Activated effector memory CD4-positive, alpha-beta T cell treated with anti-CD3 and anti-CD28 coated beads, Interleukin-2, amount 50 U/mL, for 16 hours (primary cell): ENCODE data around the gene PSMB7.

ENCODE experiments used
- DNase-seq: peaks from one replicate; pipeline ENCODE4 v3.0.0-alpha.2; 2020

Gene PSMB7

GRCh38 chr9:124377551-124378406, 37.5 kb downstream of the PSMB7 start:
- no peak for DNase-seq

GRCh38 chr9:124376329-124376728, 38.9 kb downstream of the PSMB7 start:
- no peak for DNase-seq

DNA sequence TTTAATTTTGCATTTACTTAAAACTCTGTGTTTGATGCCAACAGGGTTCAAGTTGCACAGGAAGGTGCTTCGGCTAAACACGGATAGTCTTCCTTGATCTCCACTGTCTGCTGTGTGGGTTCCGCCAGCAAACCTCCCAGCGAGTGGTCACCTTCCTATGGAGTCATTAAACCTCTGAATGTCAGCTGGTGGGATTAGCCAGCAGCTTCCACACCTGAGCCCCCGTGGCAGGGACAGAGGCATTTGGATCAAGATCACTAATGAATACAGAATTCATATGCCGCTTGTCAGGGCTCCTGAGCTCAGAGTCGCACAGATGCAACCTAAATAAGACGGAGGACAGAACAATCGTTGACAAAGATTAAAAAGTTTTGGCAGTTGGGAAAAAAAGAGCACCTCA, 39.5 kb downstream of the PSMB7 start:
- DNase-seq = no peak

- no peak for DNase-seq
Observed at GRCh38 chr9:124373851-124374250, 41.4 kb downstream of the PSMB7 start.

GRCh38 chr9:124373386-124373785, 41.9 kb downstream of the PSMB7 start:
- DNase-seq = no peak

DNA sequence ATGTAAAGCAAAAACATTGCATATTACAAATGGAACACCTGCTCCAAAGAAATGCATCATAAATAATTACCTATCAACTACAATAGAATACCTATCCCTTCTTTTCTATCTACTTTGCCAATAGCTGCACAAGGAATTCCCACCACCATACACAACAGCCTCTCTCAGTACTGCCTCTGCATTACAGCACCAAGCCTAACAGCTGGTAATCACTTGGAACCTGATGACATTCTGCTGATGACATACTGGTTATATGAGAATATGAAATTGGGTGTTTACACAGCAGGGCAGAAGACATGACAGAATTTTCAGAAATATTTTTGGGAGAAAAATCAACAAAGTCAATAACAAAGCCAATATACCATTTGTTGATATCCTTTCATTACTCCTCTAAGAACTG, 43.2 kb downstream of the PSMB7 start:
- no peak for DNase-seq

GRCh38 chr9:124370896-124371582, 44.2 kb downstream of the PSMB7 start:
- no peak for DNase-seq

GRCh38 chr9:124369231-124369797, 45.9 kb downstream of the PSMB7 start:
- no peak for DNase-seq

- no peak for DNase-seq
Observed at GRCh38 chr9:124368692-124369091, 46.5 kb downstream of the PSMB7 start.

GRCh38 chr9:124366476-124367220, 48.6 kb downstream of the PSMB7 start:
- DNase-seq = no peak

DNA sequence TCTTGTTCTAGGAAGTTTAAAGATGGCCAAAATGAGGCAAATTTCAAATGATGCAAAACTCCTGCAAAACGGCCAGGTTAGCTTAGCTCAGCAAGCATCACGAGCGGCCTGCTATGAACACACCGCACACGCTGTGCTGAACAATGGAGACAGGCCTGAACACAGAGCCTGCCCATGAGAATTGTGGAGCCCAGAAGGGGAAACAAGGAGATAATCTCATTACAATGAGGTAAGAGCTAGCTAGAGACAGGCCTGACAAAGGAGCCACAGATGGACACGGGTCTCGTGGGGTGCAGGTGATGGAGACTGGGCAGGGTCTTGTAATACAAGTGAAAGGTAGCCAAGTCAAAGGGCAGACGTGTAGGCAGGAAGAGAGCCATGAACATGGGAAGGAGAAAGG, 50.2 kb downstream of the PSMB7 start:
- no peak for DNase-seq

GRCh38 chr9:124364141-124364540, 51.1 kb downstream of the PSMB7 start:
- no peak for DNase-seq

- no peak for DNase-seq
Observed at GRCh38 chr9:124363326-124364096, 51.7 kb downstream of the PSMB7 start.

DNA sequence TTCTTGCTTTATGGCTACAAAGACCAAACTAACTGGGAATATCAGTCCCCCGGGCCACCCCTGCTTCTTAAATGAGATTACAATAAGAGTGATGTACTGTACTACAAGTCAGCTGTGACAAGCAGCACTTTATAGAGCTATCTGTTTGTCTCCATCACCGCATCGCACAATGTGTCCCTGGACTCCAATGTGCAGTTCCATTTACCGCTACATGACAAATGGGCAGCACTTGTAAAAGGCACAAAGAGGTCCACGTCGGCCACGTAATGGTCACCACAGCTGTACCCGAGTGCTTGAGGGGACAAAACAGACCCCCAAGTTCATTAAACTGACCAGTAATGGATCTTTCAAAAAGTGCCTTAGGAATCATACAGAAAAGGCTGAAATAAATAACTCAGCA, 54.1 kb downstream of the PSMB7 start:
- no peak for DNase-seq

GRCh38 chr9:124359855-124360678, 55.2 kb downstream of the PSMB7 start:
- DNase-seq = no peak

GRCh38 chr9:124359426-124359825, 55.8 kb downstream of the PSMB7 start:
- no peak for DNase-seq

DNA sequence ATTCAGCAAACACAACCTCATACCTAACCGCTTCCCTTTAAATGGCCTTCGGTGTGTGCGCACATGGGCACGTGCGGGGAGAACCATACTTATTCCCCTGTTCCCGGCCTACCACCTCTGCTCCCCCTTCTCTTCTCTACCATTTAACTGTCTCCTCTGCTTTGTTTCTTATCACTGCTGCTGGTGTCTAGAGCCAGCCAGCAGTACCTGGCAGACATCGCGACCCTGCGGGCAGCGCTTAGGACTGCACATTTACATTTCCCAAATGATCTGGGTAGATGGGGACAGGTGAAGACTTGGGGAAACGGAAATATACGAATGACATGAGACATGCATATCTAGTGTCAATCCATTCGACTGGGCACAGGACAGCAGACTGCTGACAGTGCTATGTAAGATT, 56.6 kb downstream of the PSMB7 start:
- no peak for DNase-seq

- DNase-seq = peak; percentile 61
Observed at GRCh38 chr9:124357721-124358361, 57.4 kb downstream of the PSMB7 start.

DNA sequence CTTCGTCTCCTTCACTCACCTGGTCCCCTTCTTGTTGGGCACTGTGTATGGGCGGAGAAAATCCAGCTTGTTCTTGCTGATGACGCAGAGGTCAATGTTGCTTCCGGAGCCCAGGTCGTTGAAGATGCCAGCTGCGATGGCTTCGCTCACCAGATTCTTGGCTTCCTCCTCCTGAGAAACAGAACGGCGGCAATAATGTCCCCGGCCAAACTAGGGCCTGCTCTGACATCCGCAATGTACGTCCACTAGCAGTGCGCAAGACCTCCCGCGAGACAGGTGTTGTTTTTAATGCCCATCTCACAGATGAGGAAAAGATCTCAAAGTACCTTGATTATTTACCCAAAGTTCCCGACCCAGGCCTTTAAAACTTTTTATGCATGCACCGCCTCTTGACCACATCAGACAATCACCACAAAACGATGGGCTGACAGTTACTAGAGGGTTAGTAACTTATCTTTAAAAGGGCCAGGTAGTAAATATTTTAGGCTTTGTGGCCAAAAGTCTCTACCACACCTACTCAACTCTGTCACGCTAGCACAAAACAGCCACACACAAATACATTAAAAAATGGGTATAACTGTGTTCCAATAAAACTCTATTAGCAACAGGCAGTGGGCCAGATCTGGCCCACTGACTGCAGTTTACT, 58.4 kb downstream of the PSMB7 start:
- DNase-seq = peak; percentile 42

- DNase-seq = no peak
Observed at GRCh38 chr9:124355941-124356744, 59.1 kb downstream of the PSMB7 start.
